HCT116 (cell line): Measurements from ENCODE around the gene SLC6A7. TPM values are rescaled to one million over a fixed set of nuclear protein-coding genes. Genes with fewer than 3 reads are reported as not detected.

Experiments
- ATAC-seq: fragments of 200-7000 bp; cut with Tn5 transposase; 2 replicates; pipeline ENCODE4 v1.9.1; 2020; ENCODE audit warnings: mild to moderate bottlenecking, moderate library complexity
- BruUV-seq: library from RNA; stranded (reverse); fragments of 400-500 nt; replicated peaks from 2 replicates; lab custom pipeline; 2021; lab: Mats Ljungman, UMichigan
- CTCF ChIA-PET: fragments of 300-600 bp; sonication (Branson Sonifier 250); formaldehyde crosslinking; loops from one replicate; lab custom pipeline; 2021; ENCODE audit warnings: antibody characterized with exemption; lab: Charles Lee
- POLR2A ChIA-PET: fragments of 300-600, 350-600 bp; sonication (Branson Sonifier 250); formaldehyde crosslinking; loops from one replicate; lab custom pipeline; 2021; ENCODE audit warnings: antibody characterized with exemption; lab: Charles Lee
- RAD21 ChIA-PET, 2 experiments: fragments of 300-600 bp; sonication (Branson Sonifier 250); formaldehyde crosslinking; loops; one replicate each; lab custom pipeline; 2023; ENCODE audit warnings: low total read pairs in 2 of 2; ENCODE audit not compliant: uncharacterized antibody in 2 of 2, unreplicated experiment in 2 of 2, low non-redundant PET in 1 of 2; lab: Charles Lee
- DNase-seq: peaks from one replicate; pipeline ENCODE4 v3.0.0-alpha.2; 2010; ENCODE audit warnings: low read depth, low spot score
- H2AFZ ChIP-seq: fragments of 200-600 bp; shearing (Covaris generic), sonication (generic); 2 replicates; pipeline ENCODE4 v1.6.1; 2017; ENCODE audit warnings: low read depth, mixed run types, mixed read lengths, antibody characterized with exemption, low read length; ENCODE audit not compliant: poor library complexity, severe bottlenecking
- H3K27ac ChIP-seq: 2 replicates; pipeline ENCODE4 v1.5.1; 2012; ENCODE audit warnings: low read depth, low read length
- H3K27me3 ChIP-seq: fragments of 200-600 bp; sonication (generic); 2 replicates; pipeline ENCODE4 v1.6.1; 2016; ENCODE audit warnings: mixed run types, low read length, mixed read lengths; ENCODE audit not compliant: insufficient read depth
- H3K36me3 ChIP-seq, 2 experiments: fragments of 200-500 bp in 1 of 2; fragments of 200-600 bp in 1 of 2; sonication (Bioruptor generic) in 1 of 2; sonication (generic) in 1 of 2; 2 replicates each; pipeline versions ENCODE4 v1.5.1 to v1.6.1; 2014 to 2016; ENCODE audit warnings: low read length in 2 of 2, inconsistent platforms in 1 of 2, mixed read lengths in 1 of 2, mixed run types in 1 of 2; ENCODE audit not compliant: insufficient read depth in 2 of 2, control insufficient read depth in 1 of 2
- H3K4me1 ChIP-seq, 2 experiments: fragments of 200-600 bp in 1 of 2; sonication (generic) in 1 of 2; 2 replicates each; pipeline versions ENCODE4 v1.5.1 to v1.6.1; 2012 to 2017; ENCODE audit warnings: low read length in 2 of 2, inconsistent platforms in 1 of 2, mild to moderate bottlenecking in 1 of 2, mixed read lengths in 1 of 2, mixed run types in 1 of 2, moderate library complexity in 1 of 2; ENCODE audit not compliant: insufficient read depth in 2 of 2, control insufficient read depth in 1 of 2
- H3K4me2 ChIP-seq: fragments of 200-600 bp; sonication (generic); 2 replicates; pipeline ENCODE4 v1.6.1; 2017; ENCODE audit warnings: mixed run types, low read length, mixed read lengths
- H3K4me3 ChIP-seq, 2 experiments: fragments of 200-600 bp in 1 of 2; sonication (generic) in 1 of 2; replicated peaks in 1 of 2; 2 replicates each; pipeline ENCODE4 v1.5.1; 2011 to 2016; ENCODE audit warnings: low read length in 2 of 2, control low read depth in 1 of 2, low read depth in 1 of 2, mild to moderate bottlenecking in 1 of 2, mixed read lengths in 1 of 2, mixed run types in 1 of 2
- H3K79me2 ChIP-seq: fragments of 200-600 bp; sonication (generic); 2 replicates; pipeline ENCODE4 v1.6.1; 2017; ENCODE audit warnings: mild to moderate bottlenecking, mixed run types, low read length, moderate library complexity, mixed read lengths; ENCODE audit not compliant: insufficient read depth
- H3K9ac ChIP-seq: fragments of 200-600 bp; sonication (generic); 2 replicates; pipeline ENCODE4 v1.6.1; 2016; ENCODE audit warnings: low read length, mixed read lengths
- H3K9me2 ChIP-seq: fragments of 200-600 bp; sonication (generic), shearing (Covaris generic); 2 replicates; pipeline ENCODE4 v1.6.1; 2017; ENCODE audit warnings: mixed run types, mild to moderate bottlenecking, moderate library complexity; ENCODE audit not compliant: insufficient read depth
- H3K9me3 ChIP-seq, 2 experiments: fragments of 200-500 bp in 1 of 2; fragments of 200-600 bp in 1 of 2; sonication (Bioruptor generic) in 1 of 2; sonication (generic) in 1 of 2; 2 replicates each; pipeline ENCODE4 v1.6.1; 2014 to 2017; ENCODE audit warnings: low read length in 2 of 2, mixed read lengths in 2 of 2, inconsistent platforms in 1 of 2, low read depth in 1 of 2, mild to moderate bottlenecking in 1 of 2, mixed run types in 1 of 2, moderate library complexity in 1 of 2; ENCODE audit not compliant: control insufficient read depth in 1 of 2, insufficient read depth in 1 of 2
- H4K20me1 ChIP-seq: fragments of 200-600 bp; sonication (generic), shearing (Covaris generic); 2 replicates; pipeline ENCODE4 v1.6.1; 2017; ENCODE audit warnings: mixed run types, mild to moderate bottlenecking, moderate library complexity; ENCODE audit not compliant: insufficient read depth
- CBX3 ChIP-seq: IDR thresholded peaks from 2 replicates; pipeline ENCODE4 v1.6.1; 2012; ENCODE audit warnings: low read depth
- CEBPB ChIP-seq: IDR thresholded peaks from 2 replicates; pipeline ENCODE4 v1.6.1; 2012; ENCODE audit warnings: low read depth
- EGR1 ChIP-seq: IDR thresholded peaks from 2 replicates; pipeline ENCODE4 v1.6.1; 2012; ENCODE audit warnings: low read depth
- ELF1 ChIP-seq: IDR thresholded peaks from 2 replicates; pipeline ENCODE4 v1.6.1; 2012; ENCODE audit warnings: low read depth, borderline replicate concordance
- EZH2 ChIP-seq: fragments of 200-600 bp; sonication (generic); IDR thresholded peaks from 2 replicates; pipeline ENCODE4 v1.6.1; 2017; ENCODE audit warnings: antibody characterized with exemption, mixed run types
- EZH2phosphoT487 ChIP-seq: fragments of 200-600 bp; IDR thresholded peaks from 2 replicates; pipeline ENCODE4 v1.6.1; 2018; ENCODE audit warnings: antibody characterized with exemption, borderline replicate concordance
- FOSL1 ChIP-seq: IDR thresholded peaks from 2 replicates; pipeline ENCODE4 v1.6.1; 2012; ENCODE audit warnings: low read depth
- JUND ChIP-seq: IDR thresholded peaks from 2 replicates; pipeline ENCODE4 v1.6.1; 2012
- POLR2A ChIP-seq: IDR thresholded peaks from 2 replicates; pipeline ENCODE4 v1.7.0; 2011; ENCODE audit warnings: borderline replicate concordance; ENCODE audit not compliant: insufficient read depth, insufficient read length; ENCODE audit errors: extremely low read depth
- POLR2AphosphoS5 ChIP-seq: IDR thresholded peaks from 2 replicates; pipeline ENCODE4 v1.6.1; 2011; ENCODE audit warnings: mild to moderate bottlenecking, low read depth, low read length, moderate library complexity
- RAD21 ChIP-seq: IDR thresholded peaks from 2 replicates; pipeline ENCODE4 v1.6.1; 2012; ENCODE audit warnings: low read depth, mild to moderate bottlenecking
- SIN3A ChIP-seq: IDR thresholded peaks from 2 replicates; pipeline ENCODE4 v1.6.1; 2012; ENCODE audit warnings: low read depth
- SP1 ChIP-seq: IDR thresholded peaks from 2 replicates; pipeline ENCODE4 v1.6.1; 2012; ENCODE audit warnings: low read depth
- TCF7L2 ChIP-seq: IDR thresholded peaks from 2 replicates; pipeline ENCODE4 v1.7.0; 2011; ENCODE audit warnings: borderline replicate concordance, inconsistent platforms; ENCODE audit not compliant: insufficient read depth, insufficient read length; ENCODE audit errors: extremely low read depth
- YY1 ChIP-seq: IDR thresholded peaks from 2 replicates; pipeline ENCODE4 v1.6.1; 2011; ENCODE audit warnings: low read length, low read depth, moderate library complexity, mild to moderate bottlenecking; ENCODE audit not compliant: insufficient replicate concordance; ENCODE audit errors: extremely low read depth
- ZFX ChIP-seq: fragments of 450-650 bp; IDR thresholded peaks from 2 replicates; pipeline ENCODE4 v1.6.1; 2017
- ZNF274 ChIP-seq: fragments of 200-500 bp; sonication (Bioruptor generic); IDR thresholded peaks from 2 replicates; pipeline ENCODE4 v1.6.1; 2014; ENCODE audit warnings: mild to moderate bottlenecking, low read depth, low read length, inconsistent platforms
- intact Hi-C: fragments of 100-400 bp; cut with micrococcal nuclease; formaldehyde crosslinking; loops from 2 replicates; pipeline ENCODE4 v1.10.0; 2022
- total RNA-seq: library from RNA; stranded (reverse); gene quantifications from one replicate; pipeline ENCODE4 v1.2.1, GENCODE V29; 2021; ENCODE audit not compliant: unreplicated experiment
- TF ChIP-seq, protein P1 (sequence below): IDR thresholded peaks from 2 replicates; pipeline ENCODE4 v1.6.1; 2012
- TF ChIP-seq, protein P2 (sequence below), 3 experiments: fragments of 200-600 bp in 1 of 3; sonication (generic) in 1 of 3; IDR thresholded peaks in 2 of 3; conservative IDR thresholded peaks in 1 of 3; 2 replicates each; pipeline ENCODE4 v1.5.1; 2012 to 2017; ENCODE audit warnings: low read depth in 2 of 3, low read length in 2 of 3, antibody characterized with exemption in 1 of 3, borderline replicate concordance in 1 of 3, control low read depth in 1 of 3, mild to moderate bottlenecking in 1 of 3, mixed read lengths in 1 of 3, mixed run types in 1 of 3, moderate library complexity in 1 of 3; ENCODE audit not compliant: insufficient read depth in 1 of 3

Gene SLC6A7
- total RNA-seq, 1 experiment from 2014 or later, result not detected

- DNase-seq (no peak), ATAC-seq (no peak)
- Histone ChIP-seq H3K9ac (no peak overlapping the region), H3K4me3 (no peak overlapping the region), H3K27me3 (no peaks in the 10 kb centered on the region), H3K27ac (no peak overlapping the region), H3K79me2 (no peaks in the 10 kb centered on the region), H4K20me1 (no peaks in the 10 kb centered on the region), H3K4me2 (no peak overlapping the region), H3K36me3 (no peaks in the 10 kb centered on the region), H3K4me1 (0 out of 4 replicates have a peak, but pooled peaks cover 0 to 2% of the 10 kb centered on the region in 2 experiments), H3K9me2 (no peaks in the 10 kb centered on the region)
- RAD21 ChIA-PET, result no interaction called here
- CTCF ChIA-PET, result no interaction called here
- BruUV-seq, result no TSS peak
- intact Hi-C loops, result no loop called here
- no peak for TF ChIP-seq RAD21
- TF ChIP-seq ZFX, result no peak
- TF ChIP-seq EGR1, result no peak
- no peak for TF ChIP-seq TCF7L2
- no peak for TF ChIP-seq POLR2A
- no peak for TF ChIP-seq CEBPB
- no peak for TF ChIP-seq JUND
- no peak for TF ChIP-seq SP1
- no peak for TF ChIP-seq POLR2AphosphoS5
- TF ChIP-seq, all 23 proteins: peak for 0
- Histone ChIP-seq H2AFZ (no peak overlapping the region), H3K9me3 (no peaks in the 10 kb centered on the region)
- POLR2A ChIA-PET, result no interaction called here
Observed at GRCh38 chr5:150222906-150223305, 33.0 kb downstream of the SLC6A7 start.

- H3K79me2 ChIP-seq, result no peaks in the 10 kb centered on the region
- no peaks in the 10 kb centered on the region for H4K20me1 ChIP-seq
- H3K9me3 ChIP-seq, result no peaks in the 10 kb centered on the region
- ChIA-PET POLR2A (no interaction called here), RAD21 (no interaction called here)
- BruUV-seq, result no TSS peak
- no peaks in the 10 kb centered on the region for H3K4me1 ChIP-seq
- intact Hi-C loops, result no loop called here
- no peak for ATAC-seq
- no peak overlapping the region for H3K9ac ChIP-seq
- DNase-seq, result no peak
- H2AFZ ChIP-seq, result no peak overlapping the region
- no peak for TF ChIP-seq CBX3
- TF ChIP-seq, protein P1, sequence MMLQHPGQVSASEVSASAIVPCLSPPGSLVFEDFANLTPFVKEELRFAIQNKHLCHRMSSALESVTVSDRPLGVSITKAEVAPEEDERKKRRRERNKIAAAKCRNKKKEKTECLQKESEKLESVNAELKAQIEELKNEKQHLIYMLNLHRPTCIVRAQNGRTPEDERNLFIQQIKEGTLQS, result no peak
- no peak for TF ChIP-seq JUND
- TF ChIP-seq TCF7L2, result no peak
- no peak for TF ChIP-seq ELF1
- no peak for TF ChIP-seq YY1
- no peak for TF ChIP-seq ZNF274
- TF ChIP-seq EZH2, result no peak
- no peak for TF ChIP-seq SIN3A
- TF ChIP-seq CEBPB, result no peak
- TF ChIP-seq, protein P2, sequence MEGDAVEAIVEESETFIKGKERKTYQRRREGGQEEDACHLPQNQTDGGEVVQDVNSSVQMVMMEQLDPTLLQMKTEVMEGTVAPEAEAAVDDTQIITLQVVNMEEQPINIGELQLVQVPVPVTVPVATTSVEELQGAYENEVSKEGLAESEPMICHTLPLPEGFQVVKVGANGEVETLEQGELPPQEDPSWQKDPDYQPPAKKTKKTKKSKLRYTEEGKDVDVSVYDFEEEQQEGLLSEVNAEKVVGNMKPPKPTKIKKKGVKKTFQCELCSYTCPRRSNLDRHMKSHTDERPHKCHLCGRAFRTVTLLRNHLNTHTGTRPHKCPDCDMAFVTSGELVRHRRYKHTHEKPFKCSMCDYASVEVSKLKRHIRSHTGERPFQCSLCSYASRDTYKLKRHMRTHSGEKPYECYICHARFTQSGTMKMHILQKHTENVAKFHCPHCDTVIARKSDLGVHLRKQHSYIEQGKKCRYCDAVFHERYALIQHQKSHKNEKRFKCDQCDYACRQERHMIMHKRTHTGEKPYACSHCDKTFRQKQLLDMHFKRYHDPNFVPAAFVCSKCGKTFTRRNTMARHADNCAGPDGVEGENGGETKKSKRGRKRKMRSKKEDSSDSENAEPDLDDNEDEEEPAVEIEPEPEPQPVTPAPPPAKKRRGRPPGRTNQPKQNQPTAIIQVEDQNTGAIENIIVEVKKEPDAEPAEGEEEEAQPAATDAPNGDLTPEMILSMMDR (IDR thresholded peaks at IDR 0.05 in 2 of 3, conservative IDR thresholded peaks at IDR 0.05 in 1 of 3; ENCODE audit: borderline replicate concordance in 1 of 3, insufficient read depth in 1 of 3, low read depth in 2 of 3, low read length in 2 of 3), result no peak
- TF ChIP-seq EGR1, result no peak
- TF ChIP-seq ZFX, result no peak
- no peak for TF ChIP-seq POLR2AphosphoS5
- no peak for TF ChIP-seq FOSL1
- TF ChIP-seq EZH2phosphoT487, result no peak
- no peak for TF ChIP-seq RAD21
- TF ChIP-seq, all 23 proteins: peak for 0
- H3K36me3 ChIP-seq, result no peaks in the 10 kb centered on the region
- no peak overlapping the region for H3K27ac ChIP-seq
- H3K27me3 ChIP-seq, result no peaks in the 10 kb centered on the region
- H3K4me2 ChIP-seq, result no peak overlapping the region
- no peaks in the 10 kb centered on the region for H3K9me2 ChIP-seq
- CTCF ChIA-PET, result no interaction called here
- no peak overlapping the region for H3K4me3 ChIP-seq
Observed at GRCh38 chr5:150223474-150223873, 33.6 kb downstream of the SLC6A7 start.
